HG02840 (cell line): ENCODE measurements around the gene FARS2.
"Not testable (repeated sequence)": the region's sequence is repeated elsewhere in the genome, so short reads cannot be mapped to it uniquely, and the experiment has no call there.

ENCODE experiments used
- ATAC-seq: cut with Tn5 transposase; IDR thresholded peaks from one replicate; pipeline ENCODE4 v1.9.1; 2021; ENCODE audit warnings: mild to moderate bottlenecking, moderate library complexity, moderate number of reproducible peaks; ENCODE audit not compliant: unreplicated experiment, low FRiP score

Gene FARS2

DNA sequence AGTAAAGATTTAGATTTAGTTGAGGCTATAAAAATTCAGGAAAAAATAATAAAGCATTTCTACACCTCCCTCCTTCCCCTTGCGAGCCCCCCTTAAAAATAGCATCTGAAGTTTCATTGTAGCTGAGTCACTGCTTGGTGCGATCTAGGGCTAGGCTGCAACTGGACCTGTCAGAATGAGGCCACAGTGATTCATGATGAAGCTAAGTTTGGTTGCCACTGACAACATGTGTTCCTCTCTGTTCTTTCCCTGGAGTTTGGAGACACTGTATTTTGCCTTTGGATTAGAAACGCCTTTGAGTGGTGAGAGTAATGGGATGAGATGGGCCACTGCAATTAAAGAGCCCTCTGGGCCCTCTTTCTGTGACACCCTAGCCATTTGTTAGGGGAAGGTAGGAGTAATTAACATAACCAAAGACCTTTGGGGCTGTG lies 411.3 kb downstream of the FARS2 start:
- no peak for ATAC-seq

DNA sequence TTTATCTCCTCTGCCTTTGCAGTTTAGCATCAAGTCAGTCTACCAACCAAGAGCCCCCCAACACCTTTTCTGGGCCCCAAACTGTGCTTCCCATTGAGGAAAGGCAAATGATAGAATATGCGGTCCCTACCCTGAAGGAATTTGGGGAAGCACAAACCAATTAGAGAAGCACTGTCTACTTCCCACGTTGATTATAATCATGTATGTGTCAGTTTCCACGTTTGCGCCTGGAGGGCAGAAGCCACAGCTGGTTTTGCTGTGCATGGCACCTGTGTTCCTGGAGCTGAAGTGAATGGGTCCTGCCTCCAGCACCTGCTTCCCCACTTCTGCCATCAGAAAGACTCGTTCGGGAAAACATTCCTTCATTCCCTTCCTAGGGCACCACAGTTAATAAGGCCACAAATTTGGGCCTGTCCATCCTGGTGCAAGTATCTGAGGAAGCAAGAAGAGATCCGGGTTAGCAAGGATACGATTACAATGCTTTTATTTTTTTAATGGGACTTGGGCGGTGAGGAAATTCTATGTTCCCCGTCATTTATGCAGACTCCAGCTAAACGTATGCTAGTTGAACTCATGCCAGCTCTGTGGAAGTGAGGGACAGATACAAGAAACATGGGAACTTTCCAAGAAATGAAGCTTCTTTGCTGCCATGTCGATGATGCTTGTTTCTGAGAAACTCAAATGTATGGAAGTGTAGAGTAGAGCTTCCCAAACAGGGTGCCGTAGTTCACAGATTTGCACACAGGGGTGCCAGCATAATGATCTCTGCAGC lies 411.9 kb downstream of the FARS2 start:
- ATAC-seq: no peak

DNA sequence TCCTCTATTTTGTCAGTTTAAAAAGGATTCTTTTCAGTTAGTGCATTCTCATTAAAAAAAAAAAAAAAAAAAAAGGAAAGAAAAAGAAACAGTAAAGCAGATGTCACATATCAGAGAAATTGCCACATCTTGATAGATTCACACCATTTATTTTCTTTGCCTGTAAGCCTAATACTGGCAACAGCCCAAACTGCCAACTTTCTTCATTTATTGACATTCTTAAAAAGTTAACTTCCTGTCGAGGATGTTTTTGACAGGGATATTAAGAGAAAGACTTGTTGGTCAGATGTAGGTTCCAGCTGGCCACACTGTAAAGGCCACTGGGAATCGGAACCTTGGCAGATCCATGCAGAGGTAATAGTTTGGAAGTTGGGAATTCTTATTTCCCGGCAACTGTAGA lies 412.8 kb downstream of the FARS2 start:
- ATAC-seq: no peak

DNA sequence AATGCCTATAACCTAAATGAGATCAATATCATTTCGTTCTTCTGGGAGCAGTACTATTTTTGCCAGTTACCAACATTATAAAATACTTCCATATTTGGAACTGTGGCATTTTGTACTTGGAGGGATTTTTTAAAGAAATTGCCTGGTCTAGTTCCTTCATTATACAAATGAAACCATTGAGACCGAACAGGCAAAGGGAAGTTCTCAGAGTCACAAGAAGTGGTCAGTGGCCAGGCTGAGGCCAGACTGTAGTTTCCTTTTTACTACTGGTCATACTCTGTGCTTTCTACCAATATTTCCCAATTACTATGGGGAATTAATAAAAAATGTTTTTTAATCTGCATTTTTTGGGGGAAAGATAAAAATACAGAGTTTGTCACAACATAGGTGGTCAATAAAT lies 413.4 kb downstream of the FARS2 start:
- no peak for ATAC-seq

- no peak for ATAC-seq
Measured at GRCh38 chr6:5676701-5677100, 415.4 kb downstream of the FARS2 start.

GRCh38 chr6:5677219-5678000 lies 416.1 kb downstream of the FARS2 start:
- ATAC-seq: no peak

DNA sequence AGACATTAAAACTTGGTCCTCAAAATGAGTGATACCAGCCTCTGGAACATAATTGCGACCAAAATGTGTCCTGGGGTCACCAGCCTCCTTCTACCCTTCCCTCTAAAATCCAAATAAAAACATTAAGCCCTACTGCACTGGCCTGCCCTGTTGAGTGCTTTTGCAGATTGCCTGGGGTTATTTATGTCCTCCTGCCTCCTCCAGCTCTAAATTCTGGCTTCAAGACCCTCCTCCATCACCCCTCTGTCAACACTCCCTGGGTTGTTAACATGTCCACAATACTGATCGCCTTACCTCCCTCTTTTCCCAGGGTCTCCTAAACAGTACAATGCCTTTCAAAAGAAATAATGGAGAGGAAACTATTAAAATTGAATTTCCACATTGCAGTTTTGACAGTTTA lies 418.0 kb downstream of the FARS2 start:
- no peak for ATAC-seq

- no peak for ATAC-seq
Measured at GRCh38 chr6:5679691-5680090, 418.4 kb downstream of the FARS2 start.

DNA sequence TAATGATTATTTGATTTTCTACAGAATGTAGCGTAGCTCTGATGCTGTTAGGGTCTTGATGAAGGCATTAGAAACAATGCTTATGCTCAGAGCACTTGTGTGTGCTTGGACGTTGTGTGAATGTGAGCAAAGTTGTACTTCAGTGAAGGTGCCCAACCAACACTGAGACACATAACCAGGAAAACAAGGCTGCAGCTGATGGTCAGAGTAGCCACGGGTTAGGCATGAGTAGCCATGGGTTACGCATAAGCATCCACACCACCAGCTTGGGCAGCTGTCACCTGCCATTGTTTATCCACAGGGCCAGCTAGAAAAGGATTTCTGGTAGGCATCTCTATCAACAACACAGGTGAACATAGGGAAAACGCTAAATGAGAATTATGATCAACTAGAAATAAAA lies 418.8 kb downstream of the FARS2 start:
- ATAC-seq: no peak

- no peak for ATAC-seq
Measured at GRCh38 chr6:5681480-5681879, 420.2 kb downstream of the FARS2 start.

DNA sequence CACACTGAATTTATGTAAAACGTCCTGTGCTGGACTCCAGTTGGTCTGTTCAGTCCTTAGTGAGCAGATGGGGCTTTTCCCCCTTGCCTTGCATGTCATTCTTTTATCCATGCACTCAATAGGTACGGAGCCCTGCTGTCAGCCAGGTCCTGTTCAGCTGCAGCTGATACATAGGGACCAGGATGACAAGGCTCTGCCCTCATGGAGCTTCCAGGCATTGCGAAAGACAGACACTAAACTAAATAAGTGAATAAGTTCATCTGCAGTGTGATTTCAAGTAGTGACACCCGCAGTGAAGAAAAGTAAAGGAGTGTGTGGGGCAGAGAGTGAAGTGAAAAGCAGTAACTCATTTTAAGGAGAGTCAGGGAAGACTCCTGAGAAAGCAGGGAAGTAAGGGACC lies 421.2 kb downstream of the FARS2 start:
- no peak for ATAC-seq

GRCh38 chr6:5683747-5684146 lies 422.4 kb downstream of the FARS2 start:
- ATAC-seq: not testable (repeated sequence)

DNA sequence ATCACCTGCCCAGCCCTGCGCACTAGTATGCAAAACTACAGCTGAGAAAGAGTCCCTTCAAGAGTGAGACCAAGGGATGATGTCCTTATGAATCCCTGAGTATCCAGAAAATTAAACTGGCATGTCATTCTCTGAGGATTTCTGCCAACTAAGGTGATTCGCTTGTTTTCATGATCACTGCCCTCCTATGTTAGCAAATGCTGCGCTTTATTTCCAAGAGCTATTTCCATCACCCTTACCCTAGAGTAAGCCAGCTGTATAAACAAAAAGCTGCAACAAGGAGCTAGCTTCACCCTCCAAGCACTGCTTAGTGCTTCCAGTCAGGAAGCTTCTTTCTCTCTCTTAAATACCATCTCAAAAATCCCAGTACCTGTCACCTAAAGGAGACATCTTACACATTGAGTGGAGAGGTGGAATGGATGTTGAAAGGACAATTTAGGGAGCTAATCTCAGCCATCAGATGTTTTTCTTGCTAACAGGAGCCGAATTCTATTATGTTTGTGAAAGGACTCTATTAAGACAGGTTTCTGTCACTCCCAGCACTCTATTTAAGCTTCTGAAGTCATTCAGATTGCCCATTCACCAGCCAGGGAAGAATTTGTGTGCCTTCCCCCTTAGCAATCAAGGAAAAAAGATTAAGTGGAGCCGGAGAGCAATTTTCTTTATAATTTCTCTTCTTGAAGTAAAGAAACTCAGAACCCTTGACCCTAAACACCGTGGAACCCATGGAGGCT lies 423.2 kb downstream of the FARS2 start:
- ATAC-seq: no peak

- ATAC-seq: no peak
Measured at GRCh38 chr6:5693225-5694145, 432.2 kb downstream of the FARS2 start.

DNA sequence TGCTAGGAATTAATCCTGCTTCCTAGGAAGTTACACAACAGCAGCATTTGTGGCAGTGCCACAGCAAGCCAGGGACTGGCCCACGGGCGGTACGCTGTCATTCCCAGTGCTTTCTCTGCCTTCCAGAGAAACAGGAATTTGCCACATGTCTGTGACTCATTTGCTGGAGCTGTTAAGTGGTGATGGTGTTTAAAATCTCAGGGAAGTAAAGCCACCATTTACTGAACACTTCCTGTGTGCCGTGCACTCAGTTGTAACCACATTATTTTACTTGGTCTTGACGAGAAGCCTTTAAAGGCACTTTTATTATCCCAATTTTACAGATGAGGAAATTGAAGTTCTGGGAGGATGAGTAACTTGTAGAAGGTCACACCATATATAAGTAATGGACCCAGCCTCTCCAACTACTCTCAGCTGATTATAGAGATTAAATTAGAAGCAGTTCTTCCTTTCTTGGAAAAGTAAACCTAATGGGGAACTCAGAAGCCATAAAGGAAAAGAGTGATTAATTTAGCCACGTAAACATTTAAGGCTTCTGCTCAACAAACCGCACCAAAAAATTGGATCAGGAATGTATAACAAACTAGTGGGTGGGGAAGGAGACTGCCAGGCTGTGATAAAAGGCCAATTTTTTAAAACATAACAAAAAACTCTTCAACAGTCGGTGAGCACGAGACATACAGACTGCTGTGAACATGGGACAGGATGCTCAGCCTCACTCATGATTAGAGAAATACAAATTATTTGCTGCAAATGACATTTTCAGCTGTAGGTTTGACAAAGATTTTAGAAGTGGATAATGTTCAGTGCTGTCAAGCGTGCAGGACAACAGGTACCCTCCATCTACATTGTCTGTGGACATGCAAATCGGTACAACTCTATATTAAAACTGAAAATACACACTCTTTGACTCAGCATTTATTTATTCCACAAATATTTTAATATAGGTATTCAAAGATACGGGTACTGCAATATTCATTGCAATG lies 434.2 kb downstream of the FARS2 start:
- ATAC-seq: no peak

- ATAC-seq: no peak
Measured at GRCh38 chr6:5697508-5697907, 436.2 kb downstream of the FARS2 start.

- no peak for ATAC-seq
Measured at GRCh38 chr6:5698318-5698717, 437.0 kb downstream of the FARS2 start.

DNA sequence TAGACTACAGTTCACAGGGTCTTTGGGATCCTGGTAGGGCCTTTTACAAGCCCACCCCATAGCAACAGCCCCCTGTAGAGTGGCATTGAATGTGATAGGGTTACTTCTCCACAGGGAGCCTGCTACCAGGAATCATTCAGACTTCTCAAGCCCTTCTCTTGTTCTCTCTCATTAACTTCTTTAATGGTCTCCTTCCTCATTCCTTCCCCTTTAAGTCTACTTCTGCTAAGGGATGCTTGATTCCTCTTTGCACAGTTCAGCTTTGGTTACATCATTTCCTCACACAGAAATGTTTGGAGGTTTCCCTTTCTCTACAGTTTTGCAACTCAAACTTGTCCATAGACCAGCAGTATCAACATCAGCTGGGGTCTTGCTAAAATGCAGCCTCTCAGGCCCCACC lies 437.8 kb downstream of the FARS2 start:
- ATAC-seq: not testable (repeated sequence)

GRCh38 chr6:5701174-5701573 lies 439.9 kb downstream of the FARS2 start:
- no peak for ATAC-seq
